ENCODE data around the gene BCAN.

Gene BCAN

GRCh38 chr1:156659988-156660751, 18.3 kb downstream of the BCAN start:
- Histone ChIP-seq H3K36me3 (ENCODE audit: control insufficient read depth in 2 of 2, insufficient read depth in 2 of 2, low read length in 2 of 2) (no peaks in the 10 kb centered on the region), H3K9ac (ENCODE audit: low read depth in 1 of 2, low read length in 2 of 2) (peak overlapping the region; percentile 56 to 86), H3K4me3 (ENCODE audit: low read length in 2 of 2) (peak overlapping the region; percentile 69 to 80), H3K9me3 (ENCODE audit: control insufficient read depth in 2 of 2, low read length in 2 of 2) (no peaks in the 10 kb centered on the region), H3K4me1 (ENCODE audit: control insufficient read depth in 2 of 2, insufficient read depth in 2 of 2, low read length in 2 of 2) (peaks cover 56 to 57% of the 10 kb centered on the region in 2 donors), H3K27me3 (ENCODE audit: control insufficient read depth in 2 of 2, insufficient read depth in 2 of 2, low read length in 2 of 2) (peaks cover 0 to 5% of the 10 kb centered on the region in 2 donors), H3K27ac (ENCODE audit: low read depth in 2 of 2, low read length in 2 of 2) (peak overlapping the region; percentile 78 to 80)

GRCh38 chr1:156660752-156661112, 18.8 kb downstream of the BCAN start:
- Histone ChIP-seq H3K36me3 (ENCODE audit: control insufficient read depth in 2 of 2, insufficient read depth in 2 of 2, low read length in 2 of 2) (no peaks in the 10 kb centered on the region), H3K9me3 (ENCODE audit: control insufficient read depth in 2 of 2, low read length in 2 of 2) (no peaks in the 10 kb centered on the region), H3K4me3 (ENCODE audit: low read length in 2 of 2) (peak overlapping the region; percentile 69 to 80), H3K27ac (ENCODE audit: low read depth in 2 of 2, low read length in 2 of 2) (peak overlapping the region; percentile 78 to 80), H3K27me3 (ENCODE audit: control insufficient read depth in 2 of 2, insufficient read depth in 2 of 2, low read length in 2 of 2) (peaks cover 0 to 5% of the 10 kb centered on the region in 2 donors), H3K9ac (ENCODE audit: low read depth in 1 of 2, low read length in 2 of 2) (peak overlapping the region; percentile 52 to 86), H3K4me1 (ENCODE audit: control insufficient read depth in 2 of 2, insufficient read depth in 2 of 2, low read length in 2 of 2) (peaks cover 62 to 63% of the 10 kb centered on the region in 2 donors)

- H3K4me1 ChIP-seq (ENCODE audit: control insufficient read depth in 2 of 2, insufficient read depth in 2 of 2, low read length in 2 of 2), result peaks cover 56 to 60% of the 10 kb centered on the region in 2 donors
- no peaks in the 10 kb centered on the region for H3K9me3 ChIP-seq (ENCODE audit: control insufficient read depth in 2 of 2, low read length in 2 of 2)
- H3K36me3 ChIP-seq (ENCODE audit: control insufficient read depth in 2 of 2, insufficient read depth in 2 of 2, low read length in 2 of 2), result no peaks in the 10 kb centered on the region
- H3K27ac ChIP-seq (ENCODE audit: low read depth in 2 of 2, low read length in 2 of 2), result peak overlapping the region; percentile 45 to 80
- no peak overlapping the region for H3K9ac ChIP-seq (ENCODE audit: low read depth in 1 of 2, low read length in 2 of 2)
- no peaks in the 10 kb centered on the region for H3K27me3 ChIP-seq (ENCODE audit: control insufficient read depth in 2 of 2, insufficient read depth in 2 of 2, low read length in 2 of 2)
- peak overlapping the region in 1 of 2 donors; percentile 15 for H3K4me3 ChIP-seq (ENCODE audit: low read length in 2 of 2)
These were observed 20.3 kb downstream of the BCAN start for GRCh38 chr1:156662005-156662799.

GRCh38 chr1:156662800-156663055, 20.8 kb downstream of the BCAN start:
- no peaks in the 10 kb centered on the region for H3K27me3 ChIP-seq (ENCODE audit: control insufficient read depth in 2 of 2, insufficient read depth in 2 of 2, low read length in 2 of 2)
- no peak overlapping the region for H3K9ac ChIP-seq (ENCODE audit: low read depth in 1 of 2, low read length in 2 of 2)
- no peaks in the 10 kb centered on the region for H3K9me3 ChIP-seq (ENCODE audit: control insufficient read depth in 2 of 2, low read length in 2 of 2)
- H3K27ac ChIP-seq (ENCODE audit: low read depth in 2 of 2, low read length in 2 of 2), result peak overlapping the region; percentile 45 to 80
- no peaks in the 10 kb centered on the region for H3K36me3 ChIP-seq (ENCODE audit: control insufficient read depth in 2 of 2, insufficient read depth in 2 of 2, low read length in 2 of 2)
- H3K4me1 ChIP-seq (ENCODE audit: control insufficient read depth in 2 of 2, insufficient read depth in 2 of 2, low read length in 2 of 2), result peaks cover 56 to 58% of the 10 kb centered on the region in 2 donors
- no peak overlapping the region for H3K4me3 ChIP-seq (ENCODE audit: low read length in 2 of 2)

- peaks cover 59% of the 10 kb centered on the region in 2 donors for H3K4me1 ChIP-seq (ENCODE audit: control insufficient read depth in 2 of 2, insufficient read depth in 2 of 2, low read length in 2 of 2)
- no peaks in the 10 kb centered on the region for H3K27me3 ChIP-seq (ENCODE audit: control insufficient read depth in 2 of 2, insufficient read depth in 2 of 2, low read length in 2 of 2)
- H3K36me3 ChIP-seq (ENCODE audit: control insufficient read depth in 2 of 2, insufficient read depth in 2 of 2, low read length in 2 of 2), result no peaks in the 10 kb centered on the region
- peak overlapping the region; percentile 45 to 80 for H3K27ac ChIP-seq (ENCODE audit: low read depth in 2 of 2, low read length in 2 of 2)
- no peaks in the 10 kb centered on the region for H3K9me3 ChIP-seq (ENCODE audit: control insufficient read depth in 2 of 2, low read length in 2 of 2)
- no peak overlapping the region for H3K9ac ChIP-seq (ENCODE audit: low read depth in 1 of 2, low read length in 2 of 2)
- H3K4me3 ChIP-seq (ENCODE audit: low read length in 2 of 2), result no peak overlapping the region
These were observed 21.3 kb downstream of the BCAN start for GRCh38 chr1:156663178-156663577.

GRCh38 chr1:156664046-156664766, 22.3 kb downstream of the BCAN start:
- peak overlapping the region; percentile 1 to 48 for H3K9ac ChIP-seq (ENCODE audit: low read depth in 1 of 2, low read length in 2 of 2)
- peak overlapping the region; percentile 49 to 80 for H3K27ac ChIP-seq (ENCODE audit: low read depth in 2 of 2, low read length in 2 of 2)
- H3K27me3 ChIP-seq (ENCODE audit: control insufficient read depth in 2 of 2, insufficient read depth in 2 of 2, low read length in 2 of 2), result no peaks in the 10 kb centered on the region
- no peak overlapping the region for H3K4me3 ChIP-seq (ENCODE audit: low read length in 2 of 2)
- no peaks in the 10 kb centered on the region for H3K36me3 ChIP-seq (ENCODE audit: control insufficient read depth in 2 of 2, insufficient read depth in 2 of 2, low read length in 2 of 2)
- peaks cover 55 to 57% of the 10 kb centered on the region in 2 donors for H3K4me1 ChIP-seq (ENCODE audit: control insufficient read depth in 2 of 2, insufficient read depth in 2 of 2, low read length in 2 of 2)
- H3K9me3 ChIP-seq (ENCODE audit: control insufficient read depth in 2 of 2, low read length in 2 of 2), result no peaks in the 10 kb centered on the region

GRCh38 chr1:156664767-156665411, 23.0 kb downstream of the BCAN start:
- Histone ChIP-seq H3K4me1 (ENCODE audit: control insufficient read depth in 2 of 2, insufficient read depth in 2 of 2, low read length in 2 of 2) (peaks cover 48 to 50% of the 10 kb centered on the region in 2 donors), H3K9ac (ENCODE audit: low read depth in 1 of 2, low read length in 2 of 2) (peak overlapping the region; percentile 1 to 48), H3K27ac (ENCODE audit: low read depth in 2 of 2, low read length in 2 of 2) (peak overlapping the region; percentile 49 to 80), H3K36me3 (ENCODE audit: control insufficient read depth in 2 of 2, insufficient read depth in 2 of 2, low read length in 2 of 2) (no peaks in the 10 kb centered on the region), H3K27me3 (ENCODE audit: control insufficient read depth in 2 of 2, insufficient read depth in 2 of 2, low read length in 2 of 2) (no peaks in the 10 kb centered on the region), H3K9me3 (ENCODE audit: control insufficient read depth in 2 of 2, low read length in 2 of 2) (no peaks in the 10 kb centered on the region), H3K4me3 (ENCODE audit: low read length in 2 of 2) (no peak overlapping the region)

- Histone ChIP-seq H3K4me3 (ENCODE audit: low read length in 2 of 2) (no peak overlapping the region), H3K36me3 (ENCODE audit: control insufficient read depth in 2 of 2, insufficient read depth in 2 of 2, low read length in 2 of 2) (no peaks in the 10 kb centered on the region), H3K27ac (ENCODE audit: low read depth in 2 of 2, low read length in 2 of 2) (peak overlapping the region; percentile 38 to 80), H3K9ac (ENCODE audit: low read depth in 1 of 2, low read length in 2 of 2) (no peak overlapping the region), H3K27me3 (ENCODE audit: control insufficient read depth in 2 of 2, insufficient read depth in 2 of 2, low read length in 2 of 2) (no peaks in the 10 kb centered on the region), H3K9me3 (ENCODE audit: control insufficient read depth in 2 of 2, low read length in 2 of 2) (no peaks in the 10 kb centered on the region), H3K4me1 (ENCODE audit: control insufficient read depth in 2 of 2, insufficient read depth in 2 of 2, low read length in 2 of 2) (peaks cover 43 to 44% of the 10 kb centered on the region in 2 donors)
These were observed 23.6 kb downstream of the BCAN start for GRCh38 chr1:156665539-156665938.

- H3K9ac ChIP-seq (ENCODE audit: low read depth in 1 of 2, low read length in 2 of 2), result peak overlapping the region in 1 of 2 donors; percentile 56
- H3K4me3 ChIP-seq (ENCODE audit: low read length in 2 of 2), result no peak overlapping the region
- peak overlapping the region; percentile 72 to 77 for H3K27ac ChIP-seq (ENCODE audit: low read depth in 2 of 2, low read length in 2 of 2)
- H3K9me3 ChIP-seq (ENCODE audit: control insufficient read depth in 2 of 2, low read length in 2 of 2), result no peaks in the 10 kb centered on the region
- peaks cover 30 to 31% of the 10 kb centered on the region in 2 donors for H3K4me1 ChIP-seq (ENCODE audit: control insufficient read depth in 2 of 2, insufficient read depth in 2 of 2, low read length in 2 of 2)
- no peaks in the 10 kb centered on the region for H3K27me3 ChIP-seq (ENCODE audit: control insufficient read depth in 2 of 2, insufficient read depth in 2 of 2, low read length in 2 of 2)
- H3K36me3 ChIP-seq (ENCODE audit: control insufficient read depth in 2 of 2, insufficient read depth in 2 of 2, low read length in 2 of 2), result no peaks in the 10 kb centered on the region
These were observed 25.1 kb downstream of the BCAN start for GRCh38 chr1:156666862-156667609.
